Adrenal gland (tissue), 5 donors: ENCODE data around the gene LCN12.

Experiments
- POLR2A ChIP-seq, 2 donors: fragments of 450-650 bp; IDR thresholded peaks; one replicate each; pipeline ENCODE4 v1.6.1; 2017; ENCODE audit warnings: antibody characterized with exemption in 2 of 2, mild to moderate bottlenecking in 2 of 2, moderate library complexity in 1 of 2
- TF ChIP-seq, protein P1 (sequence below), 6 experiments: fragments of 450-650 bp in 4 of 6; fragments of 200-600 bp in 2 of 6; sonication (generic) in 1 of 6; IDR thresholded peaks; 1 replicate in 5 of 6; 2 replicates in 1 of 6; pipeline versions ENCODE4 v1.5.1 to v1.8.0; 2016 to 2021; ENCODE audit warnings: antibody characterized with exemption in 6 of 6, mild to moderate bottlenecking in 2 of 6, moderate library complexity in 1 of 6
- donor health status: DM: no; HTN: no; CAD: no.

DNA sequence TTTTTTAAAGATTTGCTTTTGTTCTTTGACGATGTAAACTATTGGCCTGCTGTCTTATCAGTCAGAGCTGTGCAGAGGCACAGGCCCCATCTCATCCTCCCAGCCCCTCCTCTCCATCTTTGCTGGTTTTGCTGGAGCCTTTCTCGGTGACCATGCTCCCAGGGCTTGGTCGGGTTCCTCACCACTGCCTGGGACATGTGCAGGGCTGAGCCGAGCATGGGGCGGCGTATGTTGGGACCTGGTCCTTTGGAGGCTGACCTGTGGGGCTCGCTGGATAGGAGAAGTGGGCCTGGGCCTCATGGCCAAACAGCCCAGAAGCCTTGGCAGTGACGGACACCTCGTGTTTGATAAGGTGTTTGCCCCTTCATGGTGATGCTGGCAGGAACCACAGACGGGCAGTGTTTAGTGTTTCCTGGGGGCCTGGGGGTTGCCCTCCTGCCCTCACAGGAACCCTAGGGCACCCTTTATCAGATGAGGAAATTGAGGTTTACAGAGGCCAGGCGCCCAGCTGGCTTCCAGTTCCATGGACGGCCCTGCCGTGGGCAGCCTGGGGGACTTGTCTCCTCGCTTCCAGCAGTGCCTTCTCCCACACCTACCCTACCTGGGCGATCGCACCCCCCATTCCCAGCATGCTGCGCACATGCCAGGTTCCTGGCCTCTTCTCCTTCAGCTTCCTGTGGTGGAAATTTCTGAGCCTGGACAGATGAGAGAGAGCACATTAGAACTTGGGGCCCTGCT is 38.2 kb upstream of the LCN12 start:
- TF ChIP-seq, protein P1, sequence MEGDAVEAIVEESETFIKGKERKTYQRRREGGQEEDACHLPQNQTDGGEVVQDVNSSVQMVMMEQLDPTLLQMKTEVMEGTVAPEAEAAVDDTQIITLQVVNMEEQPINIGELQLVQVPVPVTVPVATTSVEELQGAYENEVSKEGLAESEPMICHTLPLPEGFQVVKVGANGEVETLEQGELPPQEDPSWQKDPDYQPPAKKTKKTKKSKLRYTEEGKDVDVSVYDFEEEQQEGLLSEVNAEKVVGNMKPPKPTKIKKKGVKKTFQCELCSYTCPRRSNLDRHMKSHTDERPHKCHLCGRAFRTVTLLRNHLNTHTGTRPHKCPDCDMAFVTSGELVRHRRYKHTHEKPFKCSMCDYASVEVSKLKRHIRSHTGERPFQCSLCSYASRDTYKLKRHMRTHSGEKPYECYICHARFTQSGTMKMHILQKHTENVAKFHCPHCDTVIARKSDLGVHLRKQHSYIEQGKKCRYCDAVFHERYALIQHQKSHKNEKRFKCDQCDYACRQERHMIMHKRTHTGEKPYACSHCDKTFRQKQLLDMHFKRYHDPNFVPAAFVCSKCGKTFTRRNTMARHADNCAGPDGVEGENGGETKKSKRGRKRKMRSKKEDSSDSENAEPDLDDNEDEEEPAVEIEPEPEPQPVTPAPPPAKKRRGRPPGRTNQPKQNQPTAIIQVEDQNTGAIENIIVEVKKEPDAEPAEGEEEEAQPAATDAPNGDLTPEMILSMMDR (IDR thresholded peaks at IDR 0.05) = no peak
- TF ChIP-seq POLR2A (IDR thresholded peaks at IDR 0.05) = no peak
